ES-I3 (cell line): Measurements from ENCODE around the gene EPN2.
"Not testable (repeated sequence)": the region's sequence is repeated elsewhere in the genome, so short reads cannot be mapped to it uniquely, and the experiment has no call there.

Source experiments
- H3K36me3 ChIP-seq: 2 replicates; pipeline ENCODE4 v1.6.1; 2013; ENCODE audit warnings: mild to moderate bottlenecking, low read length, control low read depth, moderate library complexity; ENCODE audit not compliant: insufficient read depth
- H3K4me1 ChIP-seq: 2 replicates; pipeline ENCODE4 v1.6.1; 2013; ENCODE audit warnings: mild to moderate bottlenecking, control low read depth, low read length; ENCODE audit not compliant: insufficient read depth
- H3K9ac ChIP-seq: 2 replicates; pipeline ENCODE4 v1.6.1; 2013; ENCODE audit warnings: low read depth, mild to moderate bottlenecking, low read length, moderate library complexity
- H3K9me3 ChIP-seq: 2 replicates; pipeline ENCODE4 v1.6.1; 2013; ENCODE audit warnings: mild to moderate bottlenecking, low read length, moderate library complexity; ENCODE audit not compliant: control insufficient read depth, insufficient read depth

The EPN2 gene

GRCh38 chr17:19345486-19346350, 108.6 kb downstream of the EPN2 start:
- peaks cover 17% of the 10 kb centered on the region for H3K4me1 ChIP-seq
- H3K9me3 ChIP-seq: no peaks in the 10 kb centered on the region
- no peaks in the 10 kb centered on the region; the same call in 1 of the 2 replicates for H3K36me3 ChIP-seq
- no peak overlapping the region for H3K9ac ChIP-seq

GRCh38 chr17:19346351-19347255, 109.4 kb downstream of the EPN2 start:
- no peaks in the 10 kb centered on the region for H3K9me3 ChIP-seq
- H3K36me3 ChIP-seq: no peaks in the 10 kb centered on the region; the same call in 1 of the 2 replicates
- peaks cover 17% of the 10 kb centered on the region for H3K4me1 ChIP-seq
- no peak overlapping the region for H3K9ac ChIP-seq

GRCh38 chr17:19347323-19348080, 110.3 kb downstream of the EPN2 start:
- Histone ChIP-seq H3K9me3 (no peaks in the 10 kb centered on the region), H3K36me3 (no peaks in the 10 kb centered on the region; the same call in 1 of the 2 replicates), H3K9ac (no peak overlapping the region), H3K4me1 (peaks cover 9% of the 10 kb centered on the region; the same call in 1 of the 2 replicates)

- Histone ChIP-seq H3K36me3 (no peaks in the 10 kb centered on the region; the same call in 1 of the 2 replicates), H3K4me1 (peaks cover 4% of the 10 kb centered on the region; the same call in 1 of the 2 replicates), H3K9me3 (no peaks in the 10 kb centered on the region), H3K9ac (no peak overlapping the region)
Measured at GRCh38 chr17:19348081-19348650, 111.0 kb downstream of the EPN2 start.

GRCh38 chr17:19348806-19349205, 111.6 kb downstream of the EPN2 start:
- H3K4me1 ChIP-seq: peaks cover 3% of the 10 kb centered on the region; the same call in 1 of the 2 replicates
- H3K36me3 ChIP-seq: no peaks in the 10 kb centered on the region; the same call in 1 of the 2 replicates
- no peak overlapping the region for H3K9ac ChIP-seq
- H3K9me3 ChIP-seq: no peaks in the 10 kb centered on the region

GRCh38 chr17:19353401-19353800, 116.2 kb downstream of the EPN2 start:
- H3K9ac ChIP-seq, H3K9me3 ChIP-seq, H3K4me1 ChIP-seq, H3K36me3 ChIP-seq: not testable (repeated sequence)

- no peak overlapping the region for H3K9ac ChIP-seq
- no peaks in the 10 kb centered on the region for H3K36me3 ChIP-seq
- H3K4me1 ChIP-seq: no peaks in the 10 kb centered on the region; the same call in 1 of the 2 replicates
- no peaks in the 10 kb centered on the region for H3K9me3 ChIP-seq
Measured at GRCh38 chr17:19354748-19355147, 117.6 kb downstream of the EPN2 start.

GRCh38 chr17:19357351-19357750, 120.2 kb downstream of the EPN2 start:
- Histone ChIP-seq H3K9me3 (no peaks in the 10 kb centered on the region), H3K36me3 (no peaks in the 10 kb centered on the region), H3K9ac (no peak overlapping the region), H3K4me1 (no peaks in the 10 kb centered on the region; the same call in 1 of the 2 replicates)

GRCh38 chr17:19357761-19358160, 120.6 kb downstream of the EPN2 start:
- H3K9me3 ChIP-seq: no peaks in the 10 kb centered on the region
- H3K36me3 ChIP-seq: no peaks in the 10 kb centered on the region
- H3K4me1 ChIP-seq: no peaks in the 10 kb centered on the region; the same call in 1 of the 2 replicates

GRCh38 chr17:19359151-19359550, 122.0 kb downstream of the EPN2 start:
- no peak overlapping the region for H3K9ac ChIP-seq
- H3K9me3 ChIP-seq: no peaks in the 10 kb centered on the region
- H3K4me1 ChIP-seq: peaks cover 5% of the 10 kb centered on the region; the same call in 1 of the 2 replicates
- no peaks in the 10 kb centered on the region for H3K36me3 ChIP-seq

More at GRCh38 chr17:19357761-19358160, 120.6 kb downstream of the EPN2 start:
- H3K9ac ChIP-seq: no peak overlapping the region

GRCh38 chr17:19359856-19360255, 122.7 kb downstream of the EPN2 start:
- Histone ChIP-seq H3K9me3 (no peaks in the 10 kb centered on the region), H3K9ac (no peak overlapping the region), H3K36me3 (no peaks in the 10 kb centered on the region), H3K4me1 (peaks cover 5% of the 10 kb centered on the region; the same call in 1 of the 2 replicates)

GRCh38 chr17:19360772-19361171, 123.6 kb downstream of the EPN2 start:
- no peaks in the 10 kb centered on the region for H3K36me3 ChIP-seq
- no peak overlapping the region for H3K9ac ChIP-seq
- peaks cover 5% of the 10 kb centered on the region; the same call in 1 of the 2 replicates for H3K4me1 ChIP-seq
- no peaks in the 10 kb centered on the region for H3K9me3 ChIP-seq

GRCh38 chr17:19361326-19361725, 124.2 kb downstream of the EPN2 start:
- Histone ChIP-seq H3K9ac (no peak overlapping the region; the same call in 1 of the 2 replicates), H3K4me1 (peaks cover 5% of the 10 kb centered on the region; the same call in 1 of the 2 replicates), H3K36me3 (no peaks in the 10 kb centered on the region), H3K9me3 (no peaks in the 10 kb centered on the region)
